Measurements from ENCODE around the gene MATCAP1. TPM values are rescaled to one million over a fixed set of nuclear protein-coding genes. Genes with fewer than 3 reads are reported as not detected.

MATCAP1 gene
- total and polyA plus RNA-seq, 2 of the 4 experiments (the other 2 are of a cell fraction): 8.2 to 43.9 TPM

- TF ChIP-seq CTCF (conservative IDR thresholded peaks at IDR 0.05; ENCODE audit: low read depth, low read length) (no peak), BHLHE40 (IDR thresholded peaks at IDR 0.05; ENCODE audit: low read depth, low read length) (no peak)
These were observed 18.4 kb downstream of the MATCAP1 start (continued) for GRCh38 chr16:67165121-67166078.

Measured in IMR-90 (cell line).